DOHH2 (cell line): ENCODE results near the gene RSU1.

Experiments used
- H3F3A ChIP-seq: fragments of 200-600 bp; sonication (generic), shearing (Covaris generic); 2 replicates; pipeline ENCODE4 v1.6.0; 2016; ENCODE audit warnings: antibody characterized with exemption, mild to moderate bottlenecking; ENCODE audit not compliant: control insufficient read depth, insufficient read depth
- H3K27ac ChIP-seq: fragments of 200-600 bp; sonication (generic); 2 replicates; pipeline ENCODE4 v1.5.1; 2014; ENCODE audit warnings: low read depth, mild to moderate bottlenecking, low read length, moderate library complexity
- H3K27me3 ChIP-seq: fragments of 200-600 bp; sonication (generic); 2 replicates; pipeline ENCODE4 v1.6.1; 2014; ENCODE audit warnings: mild to moderate bottlenecking, low read length, mixed read lengths; ENCODE audit not compliant: control insufficient read depth
- H3K36me3 ChIP-seq: fragments of 200-600 bp; sonication (generic); 2 replicates; pipeline ENCODE4 v1.6.1; 2014; ENCODE audit warnings: mild to moderate bottlenecking, low read length, moderate library complexity, mixed read lengths; ENCODE audit not compliant: control insufficient read depth
- H3K4me1 ChIP-seq: fragments of 200-600 bp; sonication (generic); 2 replicates; pipeline ENCODE4 v1.6.1; 2014; ENCODE audit warnings: mild to moderate bottlenecking, low read length, mixed read lengths; ENCODE audit not compliant: control insufficient read depth
- H3K4me2 ChIP-seq: fragments of 200-600 bp; sonication (generic); 2 replicates; pipeline ENCODE4 v1.6.0; 2014; ENCODE audit warnings: mild to moderate bottlenecking, low read length, moderate library complexity
- H3K4me3 ChIP-seq: fragments of 200-600 bp; sonication (generic); 2 replicates; pipeline ENCODE4 v1.5.1; 2014; ENCODE audit warnings: mild to moderate bottlenecking, low read length, mixed read lengths
- H3K79me2 ChIP-seq: fragments of 200-600 bp; sonication (generic); 2 replicates; pipeline ENCODE4 v1.6.1; 2014; ENCODE audit warnings: mild to moderate bottlenecking, low read length, mixed read lengths; ENCODE audit not compliant: control insufficient read depth
- H3K9me2 ChIP-seq: fragments of 200-600 bp; sonication (generic); replicated peaks from 2 replicates; pipeline ENCODE4 v1.6.1; 2014; ENCODE audit warnings: mild to moderate bottlenecking, low read length, mixed read lengths; ENCODE audit not compliant: control insufficient read depth
- H3K9me3 ChIP-seq: fragments of 200-600 bp; sonication (generic); 2 replicates; pipeline ENCODE4 v1.6.1; 2014; ENCODE audit warnings: antibody characterized with exemption, low read length, mixed read lengths; ENCODE audit not compliant: control insufficient read depth, insufficient read depth
- H4K20me1 ChIP-seq: fragments of 200-600 bp; sonication (generic); 2 replicates; pipeline ENCODE4 v1.6.0; 2014; ENCODE audit warnings: low read depth, mild to moderate bottlenecking, antibody characterized with exemption, low read length, moderate library complexity; ENCODE audit not compliant: control insufficient read depth, insufficient read depth
- EZH2phosphoT487 ChIP-seq: fragments of 200-600 bp; sonication (generic); IDR thresholded peaks from 2 replicates; pipeline ENCODE4 v1.6.1; 2017; ENCODE audit warnings: borderline replicate concordance, mild to moderate bottlenecking, antibody characterized with exemption, low read length, moderate library complexity, mixed read lengths
- TF ChIP-seq, protein P1 (sequence below): fragments of 200-600 bp; sonication (generic); IDR thresholded peaks from one replicate; pipeline ENCODE4 v1.5.1; 2014; ENCODE audit warnings: antibody characterized with exemption, mild to moderate bottlenecking, low read depth, low read length; ENCODE audit not compliant: poor library complexity, severe bottlenecking

RSU1 gene

GRCh38 chr10:16646181-16647059, 170.8 kb downstream of the RSU1 start:
- H3K27me3 ChIP-seq = no peaks in the 10 kb centered on the region
- peaks cover 4% of the 10 kb centered on the region; the same call in 1 of the 2 replicates for H3K4me1 ChIP-seq
- H3K9me3 ChIP-seq = no peaks in the 10 kb centered on the region
- no peak for TF ChIP-seq EZH2phosphoT487
- TF ChIP-seq, protein P1, sequence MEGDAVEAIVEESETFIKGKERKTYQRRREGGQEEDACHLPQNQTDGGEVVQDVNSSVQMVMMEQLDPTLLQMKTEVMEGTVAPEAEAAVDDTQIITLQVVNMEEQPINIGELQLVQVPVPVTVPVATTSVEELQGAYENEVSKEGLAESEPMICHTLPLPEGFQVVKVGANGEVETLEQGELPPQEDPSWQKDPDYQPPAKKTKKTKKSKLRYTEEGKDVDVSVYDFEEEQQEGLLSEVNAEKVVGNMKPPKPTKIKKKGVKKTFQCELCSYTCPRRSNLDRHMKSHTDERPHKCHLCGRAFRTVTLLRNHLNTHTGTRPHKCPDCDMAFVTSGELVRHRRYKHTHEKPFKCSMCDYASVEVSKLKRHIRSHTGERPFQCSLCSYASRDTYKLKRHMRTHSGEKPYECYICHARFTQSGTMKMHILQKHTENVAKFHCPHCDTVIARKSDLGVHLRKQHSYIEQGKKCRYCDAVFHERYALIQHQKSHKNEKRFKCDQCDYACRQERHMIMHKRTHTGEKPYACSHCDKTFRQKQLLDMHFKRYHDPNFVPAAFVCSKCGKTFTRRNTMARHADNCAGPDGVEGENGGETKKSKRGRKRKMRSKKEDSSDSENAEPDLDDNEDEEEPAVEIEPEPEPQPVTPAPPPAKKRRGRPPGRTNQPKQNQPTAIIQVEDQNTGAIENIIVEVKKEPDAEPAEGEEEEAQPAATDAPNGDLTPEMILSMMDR = no peak
- no peaks in the 10 kb centered on the region for H3K36me3 ChIP-seq
- H3K4me2 ChIP-seq = no peak overlapping the region
- no peak overlapping the region for H3K27ac ChIP-seq
- no peaks in the 10 kb centered on the region for H3F3A ChIP-seq
- H3K9me2 ChIP-seq = no peaks in the 10 kb centered on the region
- no peaks in the 10 kb centered on the region for H4K20me1 ChIP-seq
- H3K4me3 ChIP-seq = no peak overlapping the region
- H3K79me2 ChIP-seq = no peaks in the 10 kb centered on the region

DNA sequence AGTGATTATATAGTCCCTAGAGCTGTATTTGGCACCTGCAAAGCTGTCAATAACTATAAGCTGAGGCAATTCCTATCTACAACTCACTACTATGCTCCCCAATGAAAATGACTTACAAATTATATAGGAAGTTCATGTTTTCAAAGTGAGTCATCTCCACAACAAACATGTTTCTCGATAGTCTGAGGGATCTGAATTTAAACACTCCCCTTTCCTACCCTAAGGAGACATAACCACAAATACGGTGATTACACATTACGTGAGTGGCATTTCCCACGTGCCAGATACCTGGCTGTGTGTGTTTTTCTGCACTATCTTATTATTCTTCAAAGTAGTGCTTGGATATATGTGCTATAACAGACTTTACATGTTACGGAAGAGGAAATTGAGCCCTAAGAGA, 173.1 kb downstream of the RSU1 start:
- H3K36me3 ChIP-seq = no peaks in the 10 kb centered on the region
- no peaks in the 10 kb centered on the region for H3K9me2 ChIP-seq
- H3F3A ChIP-seq = no peaks in the 10 kb centered on the region
- H3K27ac ChIP-seq = no peak overlapping the region
- peaks cover 4% of the 10 kb centered on the region; the same call in 1 of the 2 replicates for H3K4me1 ChIP-seq
- no peaks in the 10 kb centered on the region for H3K79me2 ChIP-seq
- no peaks in the 10 kb centered on the region for H3K27me3 ChIP-seq
- no peak for TF ChIP-seq EZH2phosphoT487
- TF ChIP-seq, protein P1 = no peak
- no peaks in the 10 kb centered on the region for H4K20me1 ChIP-seq
- no peak overlapping the region for H3K4me2 ChIP-seq
- no peak overlapping the region for H3K4me3 ChIP-seq
- no peaks in the 10 kb centered on the region for H3K9me3 ChIP-seq

DNA sequence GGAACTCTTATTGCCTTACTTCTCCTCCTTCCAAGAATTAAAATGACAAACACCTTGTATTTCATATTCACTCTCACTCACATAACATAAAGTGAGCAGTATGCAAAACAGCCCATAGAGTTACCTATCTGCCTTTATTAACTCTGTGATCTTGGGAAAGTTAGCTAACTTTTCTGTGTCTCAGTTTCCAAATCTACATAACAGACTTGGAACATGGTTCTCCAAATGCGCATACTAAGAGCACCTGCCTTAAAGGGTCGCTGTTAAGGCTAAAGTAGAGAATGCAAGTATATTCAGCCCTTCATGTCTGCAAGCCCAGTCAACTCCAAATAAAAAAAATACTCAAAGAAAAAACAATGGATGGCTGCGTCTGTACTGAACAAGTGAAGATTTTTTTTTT, 173.7 kb downstream of the RSU1 start:
- Histone ChIP-seq H3K9me2 (no peaks in the 10 kb centered on the region), H3F3A (no peaks in the 10 kb centered on the region), H3K4me3 (no peak overlapping the region), H3K27ac (no peak overlapping the region), H3K79me2 (no peaks in the 10 kb centered on the region), H3K4me1 (peaks cover 4% of the 10 kb centered on the region; the same call in 1 of the 2 replicates), H3K4me2 (no peak overlapping the region), H3K9me3 (no peaks in the 10 kb centered on the region), H3K36me3 (no peaks in the 10 kb centered on the region), H3K27me3 (no peaks in the 10 kb centered on the region), H4K20me1 (no peaks in the 10 kb centered on the region)
- no peak for TF ChIP-seq EZH2phosphoT487
- TF ChIP-seq, protein P1 = no peak
